ENCODE data around the gene PTTG1IP2. TPM values are rescaled to one million over a fixed set of nuclear protein-coding genes. Genes with fewer than 3 reads are reported as not detected.

The PTTG1IP2 gene
- total and polyA plus RNA-seq, 9 of the 15 experiments (the other 6 are each of a cell fraction or from before 2014, with no cell fraction given): not detected

DNA sequence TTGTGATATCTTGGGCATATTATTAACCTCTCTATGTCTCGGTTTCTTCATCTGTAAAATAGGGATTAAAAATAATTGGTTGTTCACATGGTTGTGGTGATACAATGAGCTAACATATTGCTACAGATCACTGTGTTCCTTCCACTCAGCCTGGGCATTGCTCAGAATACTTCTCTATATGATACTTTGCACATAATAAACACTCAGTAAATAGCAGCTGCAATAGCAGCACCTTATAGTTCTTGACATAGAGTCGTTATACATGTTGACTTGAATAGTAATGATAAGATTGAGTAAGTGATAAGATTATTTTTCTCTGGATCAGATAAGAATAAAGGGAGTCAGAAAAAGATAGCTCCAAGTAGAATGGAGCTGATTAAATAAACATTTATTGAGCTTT, 42.3 kb downstream of the PTTG1IP2 start (continued):
- TF ChIP-seq RBM34 (IDR thresholded peaks at IDR 0.05; ENCODE audit: borderline replicate concordance, insufficient read depth, low read length) (no peak), FUS (optimal IDR thresholded peaks at IDR 0.05; ENCODE audit: low read depth, low read length) (no peak), CREM (IDR thresholded peaks at IDR 0.05; ENCODE audit: low read depth) (no peak), HMG20B (CRISPR knock-in tag; IDR thresholded peaks at IDR 0.05) (no peak), EHMT2 (IDR thresholded peaks at IDR 0.05) (no peak)
- TF ChIP-seq, protein P1, sequence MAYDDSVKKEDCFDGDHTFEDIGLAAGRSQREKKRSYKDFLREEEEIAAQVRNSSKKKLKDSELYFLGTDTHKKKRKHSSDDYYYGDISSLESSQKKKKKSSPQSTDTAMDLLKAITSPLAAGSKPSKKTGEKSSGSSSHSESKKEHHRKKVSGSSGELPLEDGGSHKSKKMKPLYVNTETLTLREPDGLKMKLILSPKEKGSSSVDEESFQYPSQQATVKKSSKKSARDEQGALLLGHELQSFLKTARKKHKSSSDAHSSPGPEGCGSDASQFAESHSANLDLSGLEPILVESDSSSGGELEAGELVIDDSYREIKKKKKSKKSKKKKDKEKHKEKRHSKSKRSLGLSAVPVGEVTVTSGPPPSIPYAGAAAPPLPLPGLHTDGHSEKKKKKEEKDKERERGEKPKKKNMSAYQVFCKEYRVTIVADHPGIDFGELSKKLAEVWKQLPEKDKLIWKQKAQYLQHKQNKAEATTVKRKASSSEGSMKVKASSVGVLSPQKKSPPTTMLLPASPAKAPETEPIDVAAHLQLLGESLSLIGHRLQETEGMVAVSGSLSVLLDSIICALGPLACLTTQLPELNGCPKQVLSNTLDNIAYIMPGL (CRISPR knock-in tag; IDR thresholded peaks at IDR 0.05): no peak

DNA sequence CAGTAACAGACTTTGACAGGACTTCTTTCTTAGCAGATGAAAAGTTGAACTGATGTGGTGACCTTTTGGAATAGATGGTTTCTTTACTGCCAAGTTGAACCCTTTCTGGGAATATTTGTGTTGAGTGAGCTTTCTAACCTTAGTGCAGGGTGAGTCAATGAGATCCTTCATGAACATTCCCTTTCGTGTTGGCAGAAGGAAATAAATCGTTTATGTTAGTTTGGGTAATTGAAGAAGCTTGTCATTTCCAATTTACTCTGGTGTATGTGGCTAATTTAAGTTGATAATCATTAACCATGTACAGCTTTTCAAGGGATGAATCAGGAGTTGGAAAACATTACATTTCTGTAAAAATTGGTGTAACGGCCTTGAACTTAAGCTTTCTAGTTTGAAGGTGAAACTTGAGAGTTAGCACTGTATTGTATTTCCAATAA, 43.4 kb downstream of the PTTG1IP2 start:
- ChIA-PET CTCF (ENCODE audit: low intra/inter-chr PET ratio) (no interaction called here), POLR2A (no interaction called here)
- Histone ChIP-seq H2AFZ (ENCODE audit: low read depth, low read length) (no peak overlapping the region), H3K4me2 (ENCODE audit: insufficient read depth, low read length) (no peak overlapping the region), H3K27ac (ENCODE audit: extremely low read depth, low read depth, low read length) (no peak overlapping the region), H3K9me3 (replicated peaks; ENCODE audit: control insufficient read depth, insufficient read depth, low read depth, low read length) (no peaks in the 10 kb centered on the region), H3K9me1 (ENCODE audit: control insufficient read depth, insufficient read depth, low read length) (no peaks in the 10 kb centered on the region), H3K36me3 (ENCODE audit: control insufficient read depth, insufficient read depth, low read length) (no peaks in the 10 kb centered on the region), H3K9ac (ENCODE audit: insufficient read depth in 1 of 2, low read depth in 2 of 2, low read length in 2 of 2) (no peak overlapping the region), H4K20me1 (replicated peaks; ENCODE audit: control insufficient read depth, insufficient read depth, low read length) (no peaks in the 10 kb centered on the region), H3K27me3 (ENCODE audit: control insufficient read depth in 2 of 2, insufficient read depth in 2 of 2, low read length in 2 of 2) (no peaks in the 10 kb centered on the region), H3K4me3 (no peak overlapping the region), H3K4me1 (replicated peaks in 1 of 2; ENCODE audit: control insufficient read depth in 2 of 2, insufficient read depth in 2 of 2, low read length in 2 of 2) (no peaks in the 10 kb centered on the region), H3K79me2 (ENCODE audit: control insufficient read depth, insufficient read depth, low read length) (no peaks in the 10 kb centered on the region)
- 0% methylated on average over 3 of the region's 3 CpGs for WGBS (ENCODE audit: insufficient coverage, low coverage, missing lambda C conversion rate)
- no peak for ATAC-seq
- in situ Hi-C loops (cut with MboI) (no loop called here), intact Hi-C loops (cut with micrococcal nuclease) (no loop called here)
- no TSS peak for BruUV-seq (replicated peaks)
- TF ChIP-seq TBL1XR1 (IDR thresholded peaks at IDR 0.05; ENCODE audit: low read length in 2 of 2): no peak
- no peak for TF ChIP-seq RBFOX2 (IDR thresholded peaks at IDR 0.05; ENCODE audit: low read depth, low read length)
- no peak for DNase-seq (ENCODE audit: extremely low read depth in 1 of 4, low spot score in 3 of 4)
- FAIRE-seq: no peak
